Adrenal gland (tissue), 12 donors: ENCODE results near the gene PKNOX2. TPM values are rescaled to one million over a fixed set of nuclear protein-coding genes. Genes with fewer than 3 reads are reported as not detected.

Experiments
- DNase-seq, 7 donors: peaks; one replicate each; pipeline ENCODE4 v3.0.0-alpha.2; 2019 to 2020
- H3K27ac ChIP-seq, 5 donors: fragments of 200-600 bp; sonication (generic) in 4 of 5; 1 replicate in 3 of 5; 2 replicates in 2 of 5; pipeline versions ENCODE4 v1.5.1 to v1.8.0; 2016 to 2020; ENCODE audit warnings: mild to moderate bottlenecking in 1 of 5
- H3K27me3 ChIP-seq: fragments of 200-600 bp; 2 replicates; pipeline ENCODE4 v1.8.0; 2021
- H3K36me3 ChIP-seq, 2 donors: fragments of 200-600 bp; replicated peaks in 1 of 2; 1 replicate in 1 of 2; 2 replicates in 1 of 2; pipeline versions ENCODE4 v1.5.1 to v1.8.0; 2018 to 2022
- H3K4me1 ChIP-seq, 2 donors: fragments of 200-600 bp; replicated peaks in 1 of 2; 1 replicate in 1 of 2; 2 replicates in 1 of 2; pipeline versions ENCODE4 v1.5.1 to v1.8.0; 2018 to 2021
- H3K4me3 ChIP-seq, 4 donors: fragments of 200-600 bp; sonication (generic) in 3 of 4; one replicate each; pipeline ENCODE4 v1.5.1; 2016 to 2018
- H3K9me3 ChIP-seq, 3 donors: fragments of 200-600 bp; sonication (generic) in 1 of 3; replicated peaks in 1 of 3; 1 replicate in 2 of 3; 2 replicates in 1 of 3; pipeline versions ENCODE4 v1.5.1 to v1.8.0; 2016 to 2021
- POLR2A ChIP-seq, 2 donors: fragments of 450-650 bp; IDR thresholded peaks; one replicate each; pipeline ENCODE4 v1.6.1; 2017; ENCODE audit warnings: antibody characterized with exemption in 2 of 2, mild to moderate bottlenecking in 2 of 2, moderate library complexity in 1 of 2
- WGBS, 4 donors: extraction: QIAGEN DNeasy Blood & Tissue Kit in 2 of 4; methylation state at CpG; one replicate each; pipeline versions ENCODE4 v1.1.5 to v1.1.7; 2013 to 2017; 5-methylcytosine and 5-hydroxymethylcytosine counted together
- intact Hi-C, 2 donors: fragments of 100-400 bp; cut with DNase I; formaldehyde crosslinking; loops; one replicate each; pipeline versions ENCODE4 v1.14.1 to v1.15.0; 2022 to 2023
- polyA plus RNA-seq, 3 donors: library from polyadenylated mRNA; stranded (reverse); fragments of 200-250 nt in 2 of 3; fragments of 350-450 nt in 1 of 3; fragmentation: Illumina TruSeq in 1 of 3; extraction: RNeasy Lipid Tissue Mini Kit (QIAGEN cat#74804) in 1 of 3; gene quantifications; one replicate each; pipeline ENCODE4 v1.2.3, GENCODE V29; 2013 to 2014
- total RNA-seq, 9 donors: library from RNA; depleted of rRNA in 4 of 9; stranded (reverse); fragments of >200 nt in 4 of 9; fragments of 120-200 nt in 1 of 9; fragmentation: NEBNext Ultra II Directional in 1 of 9; extraction: Animal tissue kit (Norgen Biotek cat#: 25700) in 1 of 9; gene quantifications; one replicate each; pipeline versions ENCODE4 v1.1.0 to v1.2.4, GENCODE V29; 2013 to 2023
- TF ChIP-seq, protein P1 (sequence below), 6 experiments: fragments of 450-650 bp in 4 of 6; fragments of 200-600 bp in 2 of 6; sonication (generic) in 1 of 6; IDR thresholded peaks; 1 replicate in 5 of 6; 2 replicates in 1 of 6; pipeline versions ENCODE4 v1.5.1 to v1.8.0; 2016 to 2021; ENCODE audit warnings: antibody characterized with exemption in 6 of 6, mild to moderate bottlenecking in 2 of 6, moderate library complexity in 1 of 6
- donor health status: healthy with polysubstance abuse.
- donor health status: Bipolar disorder and iron deficiency.
- donor health status: DM: yes; HTN: yes; CAD: no.
- donor health status: DM: no; HTN: no; CAD: no.
- donor health status: DM: no; HTN: no; CAD: no.
- donor health status: DM: yes; HTN: yes; CAD: no.

Gene PKNOX2
- total and polyA plus RNA-seq, 12 donors = 1.2 to 34.7 (median 3.1) TPM

- H3K36me3 ChIP-seq = no peaks in the 10 kb centered on the region
- H3K27ac ChIP-seq = no peak overlapping the region
- no peaks in the 10 kb centered on the region for H3K9me3 ChIP-seq
- WGBS, 4 donors = 72 to 93% (median 84%) methylated on average over 1 of the region's 1 CpG
- DNase-seq = no peak
- no peaks in the 10 kb centered on the region for H3K27me3 ChIP-seq
- no peak overlapping the region for H3K4me3 ChIP-seq
- intact Hi-C loops = loop anchor here in 1 of 2 donors (10.0 kb wide), 1 partner anchor 191 kb away; the partner anchor contains the start of gene CCDC15
- TF ChIP-seq POLR2A (IDR thresholded peaks at IDR 0.05) = no peak
- TF ChIP-seq, protein P1, sequence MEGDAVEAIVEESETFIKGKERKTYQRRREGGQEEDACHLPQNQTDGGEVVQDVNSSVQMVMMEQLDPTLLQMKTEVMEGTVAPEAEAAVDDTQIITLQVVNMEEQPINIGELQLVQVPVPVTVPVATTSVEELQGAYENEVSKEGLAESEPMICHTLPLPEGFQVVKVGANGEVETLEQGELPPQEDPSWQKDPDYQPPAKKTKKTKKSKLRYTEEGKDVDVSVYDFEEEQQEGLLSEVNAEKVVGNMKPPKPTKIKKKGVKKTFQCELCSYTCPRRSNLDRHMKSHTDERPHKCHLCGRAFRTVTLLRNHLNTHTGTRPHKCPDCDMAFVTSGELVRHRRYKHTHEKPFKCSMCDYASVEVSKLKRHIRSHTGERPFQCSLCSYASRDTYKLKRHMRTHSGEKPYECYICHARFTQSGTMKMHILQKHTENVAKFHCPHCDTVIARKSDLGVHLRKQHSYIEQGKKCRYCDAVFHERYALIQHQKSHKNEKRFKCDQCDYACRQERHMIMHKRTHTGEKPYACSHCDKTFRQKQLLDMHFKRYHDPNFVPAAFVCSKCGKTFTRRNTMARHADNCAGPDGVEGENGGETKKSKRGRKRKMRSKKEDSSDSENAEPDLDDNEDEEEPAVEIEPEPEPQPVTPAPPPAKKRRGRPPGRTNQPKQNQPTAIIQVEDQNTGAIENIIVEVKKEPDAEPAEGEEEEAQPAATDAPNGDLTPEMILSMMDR (IDR thresholded peaks at IDR 0.05) = no peak
- H3K4me1 ChIP-seq = peaks cover 0 to 6% of the 10 kb centered on the region in 2 donors
These were observed 18.3 kb upstream of the PKNOX2 start for GRCh38 chr11:125146232-125146631.

DNA sequence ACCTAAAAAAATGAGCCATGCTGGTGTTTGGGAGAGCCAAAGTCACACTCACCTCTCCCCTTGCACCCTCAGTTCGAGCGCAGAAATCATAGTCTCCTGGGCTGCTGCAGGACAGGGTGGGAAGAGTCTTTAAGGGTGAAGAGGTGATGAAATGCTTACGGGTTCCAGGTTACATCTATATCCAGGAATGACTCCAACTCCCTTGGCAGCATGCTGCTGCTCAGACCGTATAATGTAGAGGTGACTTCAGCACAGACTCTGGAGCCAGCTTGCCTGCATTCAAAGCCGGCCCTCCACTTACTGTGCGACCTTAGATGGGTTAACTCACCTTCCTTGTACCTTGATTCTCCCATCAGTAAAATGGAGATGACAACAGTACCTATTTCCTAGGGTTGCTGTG lies 17.3 kb upstream of the PKNOX2 start:
- WGBS, 4 donors = 80 to 88% (median 86%) methylated on average over 6 of the region's 6 CpGs

GRCh38 chr11:125148011-125148410 lies 16.5 kb upstream of the PKNOX2 start:
- no peak for TF ChIP-seq POLR2A (IDR thresholded peaks at IDR 0.05)
- TF ChIP-seq, protein P1 (IDR thresholded peaks at IDR 0.05) = no peak
- no peaks in the 10 kb centered on the region for H3K4me1 ChIP-seq
- no peak for DNase-seq
- no peaks in the 10 kb centered on the region for H3K27me3 ChIP-seq
- intact Hi-C loops = loop anchor here in 1 of 2 donors (10.0 kb wide), 1 partner anchor 193 kb away; the partner anchor contains the start of gene CCDC15
- H3K36me3 ChIP-seq = no peaks in the 10 kb centered on the region
- H3K27ac ChIP-seq = no peak overlapping the region
- H3K9me3 ChIP-seq = no peaks in the 10 kb centered on the region
- H3K4me3 ChIP-seq = no peak overlapping the region

More for the DNA sequence above, 17.3 kb upstream of the PKNOX2 start:
- DNase-seq = peak in 1 of 7 donors; percentile 34
- H3K9me3 ChIP-seq = no peaks in the 10 kb centered on the region
- no peaks in the 10 kb centered on the region for H3K36me3 ChIP-seq
- no peak overlapping the region for H3K27ac ChIP-seq
- TF ChIP-seq, protein P1 (IDR thresholded peaks at IDR 0.05) = no peak
- no peak for TF ChIP-seq POLR2A (IDR thresholded peaks at IDR 0.05)
- H3K27me3 ChIP-seq = no peaks in the 10 kb centered on the region
- no peaks in the 10 kb centered on the region for H3K4me1 ChIP-seq
- intact Hi-C loops = loop anchor here in 1 of 2 donors (10.0 kb wide), 1 partner anchor 192 kb away; the partner anchor contains the start of gene CCDC15
- no peak overlapping the region for H3K4me3 ChIP-seq

DNA sequence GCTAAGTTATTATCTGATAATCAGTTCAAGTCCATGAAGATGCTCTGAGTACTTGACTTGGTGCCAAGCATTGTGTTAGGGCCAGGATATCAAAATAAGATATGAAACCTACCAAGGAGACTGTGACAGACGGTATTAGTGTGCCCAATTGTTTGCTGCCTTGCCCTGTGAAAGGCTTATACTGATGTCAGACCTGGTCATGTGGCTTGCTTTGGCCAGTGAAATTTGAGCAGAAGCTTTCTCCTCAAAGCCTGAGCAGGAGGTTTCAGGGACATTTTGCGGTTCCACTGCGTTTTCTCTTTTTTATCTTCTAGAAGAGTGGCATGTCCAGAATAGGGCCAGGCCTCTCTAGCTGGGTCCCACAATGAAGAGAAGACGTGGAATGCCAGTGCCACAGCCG lies 15.8 kb upstream of the PKNOX2 start:
- Histone ChIP-seq H3K27me3 (no peaks in the 10 kb centered on the region), H3K4me3 (no peak overlapping the region), H3K27ac (no peak overlapping the region), H3K36me3 (no peaks in the 10 kb centered on the region), H3K9me3 (no peaks in the 10 kb centered on the region), H3K4me1 (no peaks in the 10 kb centered on the region)
- intact Hi-C loops = loop anchor here in 1 of 2 donors (10.0 kb wide), 1 partner anchor 194 kb away; the partner anchor contains the start of gene CCDC15
- no peak for DNase-seq
- WGBS, 4 donors = 74 to 79% (median 76%) methylated on average over 5 of the region's 5 CpGs
- no peak for TF ChIP-seq POLR2A (IDR thresholded peaks at IDR 0.05)
- TF ChIP-seq, protein P1 (IDR thresholded peaks at IDR 0.05) = no peak
